Measurements from ENCODE around the gene EEF1AKMT3. TPM values are rescaled to one million over a fixed set of nuclear protein-coding genes. Genes with fewer than 3 reads are reported as not detected.
A peak's percentile ranks its signal among the peaks of the same experiment; 100 is the strongest.

EEF1AKMT3 gene
- total and polyA plus RNA-seq, 9 of the 15 experiments (the other 6 are each of a cell fraction or from before 2014, with no cell fraction given): 4.1 to 17.2 (median 7.9) TPM

GRCh38 chr12:57783861-57784260 is 11.4 kb downstream of the EEF1AKMT3 start:
- ATAC-seq (no peak), FAIRE-seq (no peak), DNase-seq (ENCODE audit: extremely low read depth in 1 of 4, low spot score in 3 of 4) (no peak)
- H4K20me1 ChIP-seq (replicated peaks; ENCODE audit: control insufficient read depth, insufficient read depth, low read length): no peaks in the 10 kb centered on the region
- TF ChIP-seq STAT5B (CRISPR knock-in tag; IDR thresholded peaks at IDR 0.05) (no peak), PURB (CRISPR knock-in tag; IDR thresholded peaks at IDR 0.05; ENCODE audit: low read depth) (no peak)
- BruUV-seq (replicated peaks): TSS peak; percentile 56
- peak overlapping the region in 1 of 2 experiments; percentile 99; a peak in 1 of 4 replicates for H3K9ac ChIP-seq (ENCODE audit: insufficient read depth in 1 of 2, low read depth in 2 of 2, low read length in 2 of 2)
- peaks cover 57% of the 10 kb centered on the region for H3K36me3 ChIP-seq (ENCODE audit: control insufficient read depth, insufficient read depth, low read length)
- no peaks in the 10 kb centered on the region for H3K27me3 ChIP-seq (ENCODE audit: control insufficient read depth in 2 of 2, insufficient read depth in 2 of 2, low read length in 2 of 2)
- 74% methylated on average over 10 of the region's 11 CpGs for WGBS (ENCODE audit: insufficient coverage, low coverage, missing lambda C conversion rate)
- H3K4me1 ChIP-seq (replicated peaks in 1 of 2; ENCODE audit: control insufficient read depth in 2 of 2, insufficient read depth in 2 of 2, low read length in 2 of 2): peaks cover 8 to 12% of the 10 kb centered on the region in 2 experiments; a peak in 4 of 5 replicates
- H3K9me1 ChIP-seq (ENCODE audit: control insufficient read depth, insufficient read depth, low read length): no peaks in the 10 kb centered on the region
- H3K27ac ChIP-seq (ENCODE audit: extremely low read depth, low read depth, low read length): no peak overlapping the region
- intact Hi-C loops (cut with micrococcal nuclease): no loop called here
- H3K79me2 ChIP-seq (ENCODE audit: control insufficient read depth, insufficient read depth, low read length): peaks cover 28% of the 10 kb centered on the region
- peak overlapping the region; percentile 96 for H3K4me2 ChIP-seq (ENCODE audit: insufficient read depth, low read length)
- in situ Hi-C loops (cut with MboI): no loop called here
- no peak overlapping the region for H2AFZ ChIP-seq (ENCODE audit: low read depth, low read length)
- H3K9me3 ChIP-seq (replicated peaks; ENCODE audit: control insufficient read depth, insufficient read depth, low read depth, low read length): no peaks in the 10 kb centered on the region
- no peak overlapping the region for H3K4me3 ChIP-seq
- POLR2A ChIA-PET: interaction anchor here (1.0 to 1.3 kb wide), 4 partner anchors 11 to 27 kb away, joined by 3 to 5 read pairs (median 4); partner anchors contain the start of gene CYP27B1
- CTCF ChIA-PET (ENCODE audit: low intra/inter-chr PET ratio): interaction anchor here (1.9 kb wide), 1 partner anchor 120 kb away, joined by 14 read pairs; no protein-coding TSS in a partner anchor

DNA sequence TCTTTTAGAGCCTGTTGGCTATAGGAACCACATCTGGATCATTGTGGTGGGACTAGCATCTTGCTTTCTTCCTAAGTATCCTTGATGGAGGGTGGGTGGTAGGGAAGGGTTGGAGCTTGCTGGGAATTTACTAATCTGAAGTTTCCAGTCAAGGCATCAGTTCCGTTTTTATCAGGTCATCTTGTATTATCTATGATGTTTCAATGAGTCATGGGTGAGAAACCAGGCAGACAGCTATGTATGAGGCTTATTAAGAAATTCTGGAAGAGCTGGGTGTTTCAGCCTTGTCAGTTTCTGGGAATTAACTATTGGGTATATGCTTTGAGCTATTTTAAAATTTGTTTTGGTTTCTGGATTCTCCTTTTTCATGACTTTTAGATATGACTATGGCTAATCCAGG is 21.5 kb downstream of the EEF1AKMT3 start:
- Histone ChIP-seq H3K36me3 (ENCODE audit: control insufficient read depth, insufficient read depth, low read length) (peaks cover 79% of the 10 kb centered on the region), H3K9me3 (replicated peaks; ENCODE audit: control insufficient read depth, insufficient read depth, low read depth, low read length) (no peaks in the 10 kb centered on the region), H3K27ac (ENCODE audit: extremely low read depth, low read depth, low read length) (peak overlapping the region; percentile 10; the same call in 1 of the 3 replicates), H4K20me1 (replicated peaks; ENCODE audit: control insufficient read depth, insufficient read depth, low read length) (no peaks in the 10 kb centered on the region), H3K4me2 (ENCODE audit: insufficient read depth, low read length) (no peak overlapping the region), H3K27me3 (ENCODE audit: control insufficient read depth in 2 of 2, insufficient read depth in 2 of 2, low read length in 2 of 2) (no peaks in the 10 kb centered on the region), H3K9me1 (ENCODE audit: control insufficient read depth, insufficient read depth, low read length) (no peaks in the 10 kb centered on the region), H3K4me3 (no peak overlapping the region), H3K9ac (ENCODE audit: insufficient read depth in 1 of 2, low read depth in 2 of 2, low read length in 2 of 2) (no peak overlapping the region), H3K79me2 (ENCODE audit: control insufficient read depth, insufficient read depth, low read length) (peaks cover 4% of the 10 kb centered on the region; the same call in 1 of the 3 replicates), H3K4me1 (replicated peaks in 1 of 2; ENCODE audit: control insufficient read depth in 2 of 2, insufficient read depth in 2 of 2, low read length in 2 of 2) (peaks cover 2 to 4% of the 10 kb centered on the region in 2 experiments; a peak in 2 of 5 replicates), H2AFZ (ENCODE audit: low read depth, low read length) (no peak overlapping the region)
- intact Hi-C loops (cut with micrococcal nuclease): no loop called here
- no TSS peak for BruUV-seq (replicated peaks)
- FAIRE-seq: peak; percentile 61
- ChIA-PET CTCF (ENCODE audit: low intra/inter-chr PET ratio) (no interaction called here), POLR2A (interaction anchor here (0.6 to 2.1 kb wide), 6 partner anchors 9 to 229 kb away, joined by 4 to 7 read pairs (median 5); partner anchors contain the start of gene TSFM)
- no peak for DNase-seq (ENCODE audit: extremely low read depth in 1 of 4, low spot score in 3 of 4)
- no peak for ATAC-seq
- in situ Hi-C loops (cut with MboI): no loop called here
- 0% methylated on average over 1 of the region's 1 CpG for WGBS (ENCODE audit: insufficient coverage, low coverage, missing lambda C conversion rate)
- TF ChIP-seq GABPB1 (CRISPR knock-in tag; IDR thresholded peaks at IDR 0.05): no peak
- no peak for TF ChIP-seq CCNT2 (IDR thresholded peaks at IDR 0.05; ENCODE audit: borderline replicate concordance, extremely low read depth, insufficient read length, low read depth, low read length)
- no peak for TF ChIP-seq POLR2B (IDR thresholded peaks at IDR 0.05; ENCODE audit: low read depth, partially characterized antibody)
- no peak for TF ChIP-seq ARHGAP35 (IDR thresholded peaks at IDR 0.05; ENCODE audit: partially characterized antibody)
- no peak for TF ChIP-seq BCL6 (CRISPR knock-in tag; IDR thresholded peaks at IDR 0.05)
- TF ChIP-seq KDM1A (IDR thresholded peaks at IDR 0.05): no peak
- no peak for TF ChIP-seq CTCFL (IDR thresholded peaks at IDR 0.05; ENCODE audit: borderline replicate concordance, insufficient read depth, low read depth, low read length, poor library complexity, severe bottlenecking)
- TF ChIP-seq ZNF436 (CRISPR knock-in tag; IDR thresholded peaks at IDR 0.05): no peak
- peak; percentile 24 for TF ChIP-seq FOS (IDR thresholded peaks at IDR 0.05; ENCODE audit: extremely low read depth, insufficient read length)
- no peak for TF ChIP-seq SAP30 (IDR thresholded peaks at IDR 0.05; ENCODE audit: borderline replicate concordance, insufficient read depth, low read depth, low read length, poor library complexity, severe bottlenecking)
- TF ChIP-seq, protein P1, sequence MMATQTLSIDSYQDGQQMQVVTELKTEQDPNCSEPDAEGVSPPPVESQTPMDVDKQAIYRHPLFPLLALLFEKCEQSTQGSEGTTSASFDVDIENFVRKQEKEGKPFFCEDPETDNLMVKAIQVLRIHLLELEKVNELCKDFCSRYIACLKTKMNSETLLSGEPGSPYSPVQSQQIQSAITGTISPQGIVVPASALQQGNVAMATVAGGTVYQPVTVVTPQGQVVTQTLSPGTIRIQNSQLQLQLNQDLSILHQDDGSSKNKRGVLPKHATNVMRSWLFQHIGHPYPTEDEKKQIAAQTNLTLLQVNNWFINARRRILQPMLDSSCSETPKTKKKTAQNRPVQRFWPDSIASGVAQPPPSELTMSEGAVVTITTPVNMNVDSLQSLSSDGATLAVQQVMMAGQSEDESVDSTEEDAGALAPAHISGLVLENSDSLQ (IDR thresholded peaks at IDR 0.05): no peak

All from K562 (cell line).